ENCODE results near the gene DARS1. TPM values are rescaled to one million over a fixed set of nuclear protein-coding genes. Genes with fewer than 3 reads are reported as not detected.

Gene DARS1
- total RNA-seq, 1 donor from 2014 or later = 63.1 TPM

DNA sequence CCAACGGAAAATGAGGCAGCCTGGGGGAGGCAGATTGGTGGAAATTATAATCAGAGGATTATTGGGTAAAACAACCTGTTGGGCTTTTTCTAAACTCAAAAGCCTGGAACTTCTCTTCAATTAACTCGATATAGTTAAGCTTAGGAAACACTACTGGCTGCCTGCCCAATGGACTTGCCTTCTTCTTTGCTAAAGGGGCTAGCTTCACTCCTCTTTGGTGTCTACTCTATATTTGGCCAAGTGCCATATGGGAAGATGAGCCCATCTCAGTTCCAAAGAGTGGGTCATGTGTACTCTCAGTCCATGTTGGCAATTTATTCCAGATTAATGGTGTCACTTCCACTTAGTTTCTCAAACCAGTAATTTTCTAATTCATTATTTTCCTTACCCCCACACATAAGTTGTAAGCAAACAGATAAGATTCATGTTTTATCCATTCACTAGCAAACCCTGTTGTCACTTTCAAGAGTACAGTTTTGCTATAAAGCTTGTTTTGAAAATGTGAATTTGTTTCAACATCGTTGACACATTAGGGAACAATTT lies 34.3 kb downstream of the DARS1 start:
- H3K9me3 ChIP-seq = no peaks in the 10 kb centered on the region
- intact Hi-C loops (cut with DNase I) = no loop called here
- no peak for DNase-seq (ENCODE audit: extremely low spot score in 2 of 2)
- H3K36me3 ChIP-seq = no peaks in the 10 kb centered on the region
- no peak for TF ChIP-seq POLR2AphosphoS5 (IDR thresholded peaks at IDR 0.05; ENCODE audit: insufficient read depth in 1 of 2, low read depth in 1 of 2)
- no peak for TF ChIP-seq POLR2A (IDR thresholded peaks at IDR 0.05)
- TF ChIP-seq, protein P1, sequence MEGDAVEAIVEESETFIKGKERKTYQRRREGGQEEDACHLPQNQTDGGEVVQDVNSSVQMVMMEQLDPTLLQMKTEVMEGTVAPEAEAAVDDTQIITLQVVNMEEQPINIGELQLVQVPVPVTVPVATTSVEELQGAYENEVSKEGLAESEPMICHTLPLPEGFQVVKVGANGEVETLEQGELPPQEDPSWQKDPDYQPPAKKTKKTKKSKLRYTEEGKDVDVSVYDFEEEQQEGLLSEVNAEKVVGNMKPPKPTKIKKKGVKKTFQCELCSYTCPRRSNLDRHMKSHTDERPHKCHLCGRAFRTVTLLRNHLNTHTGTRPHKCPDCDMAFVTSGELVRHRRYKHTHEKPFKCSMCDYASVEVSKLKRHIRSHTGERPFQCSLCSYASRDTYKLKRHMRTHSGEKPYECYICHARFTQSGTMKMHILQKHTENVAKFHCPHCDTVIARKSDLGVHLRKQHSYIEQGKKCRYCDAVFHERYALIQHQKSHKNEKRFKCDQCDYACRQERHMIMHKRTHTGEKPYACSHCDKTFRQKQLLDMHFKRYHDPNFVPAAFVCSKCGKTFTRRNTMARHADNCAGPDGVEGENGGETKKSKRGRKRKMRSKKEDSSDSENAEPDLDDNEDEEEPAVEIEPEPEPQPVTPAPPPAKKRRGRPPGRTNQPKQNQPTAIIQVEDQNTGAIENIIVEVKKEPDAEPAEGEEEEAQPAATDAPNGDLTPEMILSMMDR (IDR thresholded peaks at IDR 0.05) = no peak
- H3K4me3 ChIP-seq = no peak overlapping the region
- no peak overlapping the region for H3K27ac ChIP-seq
- no peaks in the 10 kb centered on the region for H3K27me3 ChIP-seq
- H3K4me1 ChIP-seq = peaks cover 30% of the 10 kb centered on the region

DNA sequence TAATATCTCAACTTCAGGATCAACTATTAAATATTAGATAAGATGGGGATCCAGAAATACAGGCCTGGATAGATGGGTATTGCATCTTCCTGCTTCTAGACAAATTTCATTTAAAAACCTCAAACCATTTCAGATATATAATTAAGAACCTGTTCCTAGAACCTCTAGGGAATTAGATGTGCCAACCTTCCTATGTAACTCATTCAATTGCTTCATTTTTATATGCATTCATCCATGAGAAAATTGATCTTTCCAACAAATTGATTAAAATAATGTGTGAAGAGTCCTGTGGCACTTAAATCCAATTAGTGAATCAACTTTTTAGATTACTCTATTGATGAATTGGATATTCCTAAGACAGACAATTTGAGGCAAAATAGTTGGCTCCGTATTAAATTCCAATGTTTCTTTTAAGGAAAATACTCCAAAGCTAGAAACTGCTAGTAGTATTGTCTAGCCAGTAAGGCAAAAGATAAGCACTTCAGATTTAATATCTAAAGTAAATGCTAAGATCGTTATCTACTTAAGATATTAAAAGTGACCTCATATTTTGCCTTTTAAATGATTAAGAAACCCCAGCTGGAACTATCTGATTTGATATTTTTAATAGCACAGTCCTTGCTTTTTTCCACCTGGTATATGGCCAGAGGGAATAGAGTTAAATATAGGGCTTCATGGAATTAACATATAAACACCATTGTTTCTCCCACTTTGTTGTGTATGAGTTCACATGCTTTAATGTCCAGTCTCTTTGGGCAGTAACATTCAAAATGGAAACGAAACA lies 35.8 kb downstream of the DARS1 start:
- peaks cover 30% of the 10 kb centered on the region for H3K4me1 ChIP-seq
- no peaks in the 10 kb centered on the region for H3K27me3 ChIP-seq
- H3K4me3 ChIP-seq = no peak overlapping the region
- no peaks in the 10 kb centered on the region for H3K9me3 ChIP-seq
- no peak overlapping the region for H3K27ac ChIP-seq
- TF ChIP-seq, protein P1 (IDR thresholded peaks at IDR 0.05) = no peak
- TF ChIP-seq POLR2A (IDR thresholded peaks at IDR 0.05) (no peak), POLR2AphosphoS5 (IDR thresholded peaks at IDR 0.05; ENCODE audit: insufficient read depth in 1 of 2, low read depth in 1 of 2) (no peak)
- H3K36me3 ChIP-seq = no peaks in the 10 kb centered on the region
- intact Hi-C loops (cut with DNase I) = no loop called here
- DNase-seq (ENCODE audit: extremely low spot score in 2 of 2) = no peak

DNA sequence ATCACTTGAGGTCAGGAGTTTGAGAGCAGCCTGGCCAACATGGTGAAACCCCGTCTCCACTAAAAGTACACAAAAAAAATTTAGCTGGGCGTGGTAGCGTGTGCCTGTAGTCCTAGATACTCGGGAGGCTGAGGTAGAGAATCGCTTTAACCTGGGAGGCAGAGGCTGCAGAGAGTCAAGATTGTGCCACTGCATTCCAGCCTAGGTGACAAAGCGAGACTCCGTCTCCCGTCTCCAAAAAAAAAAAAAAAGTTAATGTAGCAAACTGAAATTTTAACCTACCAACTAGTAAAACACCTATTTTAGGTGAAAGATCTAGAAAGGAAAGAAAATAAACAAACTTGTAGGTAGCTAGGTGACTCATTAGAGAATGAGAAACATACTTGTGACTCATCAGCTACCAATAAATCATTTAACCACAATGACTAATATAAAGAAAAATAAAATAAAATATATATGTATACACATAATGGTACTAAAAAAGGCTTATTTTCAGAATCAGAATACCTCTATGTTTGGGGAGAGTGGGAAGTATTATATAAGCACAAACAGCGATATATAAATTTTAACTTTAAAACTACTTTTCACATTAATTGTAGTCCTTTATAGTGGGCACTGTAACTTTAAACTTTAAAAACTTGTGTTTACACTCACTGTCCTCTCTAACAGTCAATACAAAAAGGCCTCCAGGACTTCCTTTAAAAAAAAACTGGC lies 36.6 kb downstream of the DARS1 start:
- Histone ChIP-seq H3K4me1 (peaks cover 30% of the 10 kb centered on the region), H3K9me3 (no peaks in the 10 kb centered on the region), H3K27me3 (no peaks in the 10 kb centered on the region), H3K4me3 (no peak overlapping the region), H3K36me3 (no peaks in the 10 kb centered on the region), H3K27ac (no peak overlapping the region)
- intact Hi-C loops (cut with DNase I) = no loop called here
- no peak for DNase-seq (ENCODE audit: extremely low spot score in 2 of 2)
- TF ChIP-seq, protein P1 (IDR thresholded peaks at IDR 0.05) = no peak
- TF ChIP-seq POLR2AphosphoS5 (IDR thresholded peaks at IDR 0.05; ENCODE audit: insufficient read depth in 1 of 2, low read depth in 1 of 2) = peak in 1 of 2 donors; percentile 61

DNA sequence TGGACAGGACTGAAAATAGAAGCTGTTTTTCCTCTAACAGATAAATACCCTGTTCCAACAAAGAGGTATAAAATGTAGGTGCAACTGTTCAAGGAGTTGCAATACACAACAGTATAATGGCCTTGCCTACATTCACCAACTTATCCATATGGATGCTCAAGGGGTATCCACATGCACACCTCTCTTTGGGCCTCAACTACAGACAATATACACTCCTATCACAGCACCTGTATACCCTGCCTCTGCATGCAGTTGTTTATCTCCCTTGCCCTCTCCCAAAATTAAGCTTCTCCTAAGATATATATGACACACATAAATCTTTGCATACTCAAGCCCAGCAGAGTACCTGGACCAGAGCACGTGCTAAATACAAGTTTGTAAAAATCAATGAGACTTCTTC lies 37.3 kb downstream of the DARS1 start:
- Histone ChIP-seq H3K9me3 (no peaks in the 10 kb centered on the region), H3K4me3 (no peak overlapping the region), H3K27me3 (no peaks in the 10 kb centered on the region), H3K36me3 (no peaks in the 10 kb centered on the region), H3K4me1 (peaks cover 30% of the 10 kb centered on the region), H3K27ac (no peak overlapping the region)
- no peak for DNase-seq (ENCODE audit: extremely low spot score in 2 of 2)
- intact Hi-C loops (cut with DNase I) = no loop called here
- TF ChIP-seq, protein P1 (IDR thresholded peaks at IDR 0.05) = no peak
- TF ChIP-seq POLR2A (IDR thresholded peaks at IDR 0.05) = no peak
- TF ChIP-seq POLR2AphosphoS5 (IDR thresholded peaks at IDR 0.05; ENCODE audit: insufficient read depth in 1 of 2, low read depth in 1 of 2) = no peak

Data from vagina (tissue), 2 donors.